Stimulated activated naive CD4-positive, alpha-beta T cell (primary cell): ENCODE results near the gene POFUT2.

ENCODE experiments used
- DNase-seq, 6 experiments: peaks; one replicate each; lab custom pipeline; 2025; lab: John Stamatoyannopoulos, UW

Gene POFUT2

GRCh38 chr21:45287438-45288391 is at the start of gene POFUT2:
POFUT2 (minus strand) TSS chr21:45287895; CDS start chr21:45287871, 24 bp downstream.
- DNase-seq = peak; percentile 93 to 98 (median 98)

GRCh38 chr21:45336870-45337269 is 49.2 kb upstream of the POFUT2 start:
- DNase-seq = no peak

- no peak for DNase-seq
Observed at GRCh38 chr21:45336535-45336810, 48.8 kb upstream of the POFUT2 start.

GRCh38 chr21:45335761-45336534 is 48.3 kb upstream of the POFUT2 start:
- DNase-seq = no peak

GRCh38 chr21:45335151-45335760 is 47.6 kb upstream of the POFUT2 start:
- DNase-seq = no peak

GRCh38 chr21:45334591-45335081 is 46.9 kb upstream of the POFUT2 start:
- DNase-seq = no peak

- no peak for DNase-seq
Observed at GRCh38 chr21:45334134-45334533, 46.4 kb upstream of the POFUT2 start.

- DNase-seq = no peak
Observed at GRCh38 chr21:45333583-45334121, 46.0 kb upstream of the POFUT2 start.

GRCh38 chr21:45332981-45333582 is 45.4 kb upstream of the POFUT2 start:
- DNase-seq = no peak

- no peak for DNase-seq
Observed at GRCh38 chr21:45332415-45332814, 44.7 kb upstream of the POFUT2 start.

GRCh38 chr21:45331531-45332147 is 43.9 kb upstream of the POFUT2 start:
- no peak for DNase-seq

- no peak for DNase-seq
Observed at GRCh38 chr21:45330851-45331261, 43.2 kb upstream of the POFUT2 start.

- no peak for DNase-seq
Observed at GRCh38 chr21:45330075-45330781, 42.5 kb upstream of the POFUT2 start.

GRCh38 chr21:45329261-45330074 is 41.8 kb upstream of the POFUT2 start:
- DNase-seq = no peak

GRCh38 chr21:45328198-45329091 is 40.8 kb upstream of the POFUT2 start:
- no peak for DNase-seq

- DNase-seq = no peak
Observed at GRCh38 chr21:45327441-45328197, 39.9 kb upstream of the POFUT2 start.

GRCh38 chr21:45326891-45327440 is 39.3 kb upstream of the POFUT2 start:
- DNase-seq = no peak
